GM18508 (cell line): Measurements from ENCODE around the gene PTGES2.

Source experiments
- ATAC-seq: cut with Tn5 transposase; IDR thresholded peaks from one replicate; pipeline ENCODE4 v1.9.1; 2021; ENCODE audit warnings: moderate number of reproducible peaks; ENCODE audit not compliant: insufficient read depth, unreplicated experiment

Gene PTGES2

GRCh38 chr9:128153947-128154695 lies 26.6 kb upstream of the PTGES2 start:
- ATAC-seq: no peak

GRCh38 chr9:128153060-128153946 lies 25.8 kb upstream of the PTGES2 start:
- ATAC-seq: no peak

GRCh38 chr9:128152133-128153059 lies 24.9 kb upstream of the PTGES2 start:
- ATAC-seq: no peak

GRCh38 chr9:128151309-128152132 lies 24.0 kb upstream of the PTGES2 start:
- no peak for ATAC-seq

- no peak for ATAC-seq
Observed at GRCh38 chr9:128150594-128151308, 23.2 kb upstream of the PTGES2 start.

GRCh38 chr9:128149951-128150593 lies 22.5 kb upstream of the PTGES2 start:
- ATAC-seq: no peak

- ATAC-seq: no peak
Observed at GRCh38 chr9:128149001-128149701, 21.6 kb upstream of the PTGES2 start, which contains the start of gene LCN2. Gene LCN2, plus strand, starts transcription at chr9:128149453. Its CDS starts 73 bp downstream, at chr9:128149526.

- ATAC-seq: no peak
Observed at GRCh38 chr9:128148509-128149000, 21.0 kb upstream of the PTGES2 start.

- ATAC-seq: no peak
Observed at GRCh38 chr9:128146591-128147120, 19.1 kb upstream of the PTGES2 start.

GRCh38 chr9:128145951-128146351 lies 18.4 kb upstream of the PTGES2 start:
- no peak for ATAC-seq

- no peak for ATAC-seq
Observed at GRCh38 chr9:128145536-128145935, 18.0 kb upstream of the PTGES2 start.

- ATAC-seq: no peak
Observed at GRCh38 chr9:128144239-128145181, 17.0 kb upstream of the PTGES2 start.

- ATAC-seq: no peak
Observed at GRCh38 chr9:128143525-128144238, 16.2 kb upstream of the PTGES2 start.

- ATAC-seq: no peak
Observed at GRCh38 chr9:128142596-128142995, 15.1 kb upstream of the PTGES2 start.

GRCh38 chr9:128142061-128142460 lies 14.5 kb upstream of the PTGES2 start:
- ATAC-seq: no peak

- ATAC-seq: no peak
Observed at GRCh38 chr9:128141604-128142003, 14.1 kb upstream of the PTGES2 start.
